PFSK-1 (cell line): ENCODE data around the gene MAGI2.

Experiments used
- FOXP2 ChIP-seq: optimal IDR thresholded peaks from 2 replicates; pipeline ENCODE3; 2011; ENCODE audit warnings: borderline replicate concordance, control low read depth, inconsistent platforms; ENCODE audit not compliant: insufficient read depth; ENCODE audit errors: extremely low read length, extremely low read depth
- POLR2AphosphoS5 ChIP-seq: IDR thresholded peaks from 2 replicates; pipeline ENCODE4 v1.6.1; 2012; ENCODE audit warnings: low read depth, mild to moderate bottlenecking, control low read depth, low read length, moderate library complexity
- SIN3A ChIP-seq: IDR thresholded peaks from 2 replicates; pipeline ENCODE4 v1.6.1; 2012; ENCODE audit warnings: mild to moderate bottlenecking, low read length, moderate library complexity, borderline replicate concordance; ENCODE audit not compliant: insufficient read depth
- TAF1 ChIP-seq: IDR thresholded peaks from 2 replicates; pipeline ENCODE4 v1.6.1; 2012; ENCODE audit warnings: low read length, control low read depth, borderline replicate concordance; ENCODE audit not compliant: insufficient read depth
- TF ChIP-seq, protein P1 (sequence below), 2 experiments: IDR thresholded peaks; 2 replicates each; pipeline versions ENCODE4 v1.6.1 to v1.8.0; 2011 to 2012; ENCODE audit warnings: low read depth in 2 of 2, low read length in 2 of 2, control low read depth in 1 of 2, inconsistent platforms in 1 of 2, mild to moderate bottlenecking in 1 of 2, moderate library complexity in 1 of 2; ENCODE audit not compliant: insufficient read depth in 1 of 2

MAGI2 gene

GRCh38 chr7:78413568-78413967, 1039.9 kb downstream of the MAGI2 start:
- TF ChIP-seq FOXP2 = no peak

- TF ChIP-seq TAF1 (no peak), SIN3A (no peak), POLR2AphosphoS5 (no peak), FOXP2 (no peak)
- TF ChIP-seq, protein P1, sequence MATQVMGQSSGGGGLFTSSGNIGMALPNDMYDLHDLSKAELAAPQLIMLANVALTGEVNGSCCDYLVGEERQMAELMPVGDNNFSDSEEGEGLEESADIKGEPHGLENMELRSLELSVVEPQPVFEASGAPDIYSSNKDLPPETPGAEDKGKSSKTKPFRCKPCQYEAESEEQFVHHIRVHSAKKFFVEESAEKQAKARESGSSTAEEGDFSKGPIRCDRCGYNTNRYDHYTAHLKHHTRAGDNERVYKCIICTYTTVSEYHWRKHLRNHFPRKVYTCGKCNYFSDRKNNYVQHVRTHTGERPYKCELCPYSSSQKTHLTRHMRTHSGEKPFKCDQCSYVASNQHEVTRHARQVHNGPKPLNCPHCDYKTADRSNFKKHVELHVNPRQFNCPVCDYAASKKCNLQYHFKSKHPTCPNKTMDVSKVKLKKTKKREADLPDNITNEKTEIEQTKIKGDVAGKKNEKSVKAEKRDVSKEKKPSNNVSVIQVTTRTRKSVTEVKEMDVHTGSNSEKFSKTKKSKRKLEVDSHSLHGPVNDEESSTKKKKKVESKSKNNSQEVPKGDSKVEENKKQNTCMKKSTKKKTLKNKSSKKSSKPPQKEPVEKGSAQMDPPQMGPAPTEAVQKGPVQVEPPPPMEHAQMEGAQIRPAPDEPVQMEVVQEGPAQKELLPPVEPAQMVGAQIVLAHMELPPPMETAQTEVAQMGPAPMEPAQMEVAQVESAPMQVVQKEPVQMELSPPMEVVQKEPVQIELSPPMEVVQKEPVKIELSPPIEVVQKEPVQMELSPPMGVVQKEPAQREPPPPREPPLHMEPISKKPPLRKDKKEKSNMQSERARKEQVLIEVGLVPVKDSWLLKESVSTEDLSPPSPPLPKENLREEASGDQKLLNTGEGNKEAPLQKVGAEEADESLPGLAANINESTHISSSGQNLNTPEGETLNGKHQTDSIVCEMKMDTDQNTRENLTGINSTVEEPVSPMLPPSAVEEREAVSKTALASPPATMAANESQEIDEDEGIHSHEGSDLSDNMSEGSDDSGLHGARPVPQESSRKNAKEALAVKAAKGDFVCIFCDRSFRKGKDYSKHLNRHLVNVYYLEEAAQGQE (IDR thresholded peaks at IDR 0.05; ENCODE audit: insufficient read depth in 1 of 2, low read depth in 2 of 2, low read length in 2 of 2) = no peak
Observed at GRCh38 chr7:78412216-78412858, 1041.1 kb downstream of the MAGI2 start.

DNA sequence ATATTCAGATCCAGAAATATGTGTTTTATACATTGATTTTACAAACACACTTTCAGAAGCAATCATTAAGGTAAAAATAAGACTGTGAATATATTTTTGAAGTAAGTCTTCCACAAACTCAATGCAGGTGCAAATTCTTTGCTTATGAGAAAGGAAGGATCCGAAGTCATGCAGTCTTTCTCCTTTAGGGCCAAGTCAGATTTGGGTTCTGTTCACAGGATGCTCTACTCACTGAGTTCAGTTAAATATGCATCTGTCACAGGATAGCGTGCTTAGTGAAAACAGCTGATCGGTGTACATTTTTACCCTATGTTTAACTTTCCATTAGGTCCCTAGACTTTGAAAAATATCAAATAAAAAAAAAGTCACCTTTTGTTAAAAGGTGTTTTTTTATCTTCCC, 1046.4 kb downstream of the MAGI2 start:
- TF ChIP-seq POLR2AphosphoS5 = no peak
- TF ChIP-seq SIN3A = no peak

DNA sequence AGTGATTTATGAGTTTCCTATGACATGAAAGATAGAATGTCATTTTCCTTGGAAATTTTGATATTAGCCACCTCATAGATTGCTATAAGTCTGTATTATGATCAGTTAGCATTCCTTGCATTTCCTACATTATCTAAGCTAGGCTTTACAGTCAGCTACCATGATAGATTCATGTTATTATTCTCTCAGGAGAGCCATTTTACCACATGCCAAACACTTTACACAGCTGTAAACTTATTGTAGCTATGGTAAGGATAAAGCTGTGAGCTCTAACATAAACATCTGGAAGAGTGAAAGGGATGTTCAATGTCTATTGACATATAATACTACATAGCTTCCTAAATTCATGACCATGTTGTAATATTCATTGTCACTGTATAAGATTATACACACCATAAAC, 1046.9 kb downstream of the MAGI2 start:
- TF ChIP-seq FOXP2 = no peak
- no peak for TF ChIP-seq POLR2AphosphoS5
- TF ChIP-seq, protein P1 (IDR thresholded peaks at IDR 0.05; ENCODE audit: insufficient read depth in 1 of 2, low read depth in 2 of 2, low read length in 2 of 2) = no peak
- no peak for TF ChIP-seq TAF1
- no peak for TF ChIP-seq SIN3A

- TF ChIP-seq, protein P1 (IDR thresholded peaks at IDR 0.05; ENCODE audit: insufficient read depth in 1 of 2, low read depth in 2 of 2, low read length in 2 of 2) = no peak
- no peak for TF ChIP-seq TAF1
- TF ChIP-seq FOXP2 = no peak
- no peak for TF ChIP-seq POLR2AphosphoS5
- TF ChIP-seq SIN3A = no peak
Observed at GRCh38 chr7:78402096-78402495, 1051.4 kb downstream of the MAGI2 start.

GRCh38 chr7:78400038-78400437, 1053.4 kb downstream of the MAGI2 start:
- TF ChIP-seq TAF1 = no peak
- no peak for TF ChIP-seq POLR2AphosphoS5
- no peak for TF ChIP-seq SIN3A
- TF ChIP-seq FOXP2 = no peak
- TF ChIP-seq, protein P1 (IDR thresholded peaks at IDR 0.05; ENCODE audit: insufficient read depth in 1 of 2, low read depth in 2 of 2, low read length in 2 of 2) = no peak
